Gastrocnemius medialis (tissue), 4 donors: Measurements from ENCODE around the gene PREPL.

Experiments
- POLR2A ChIP-seq, 2 donors: fragments of 450-650 bp; IDR thresholded peaks; one replicate each; pipeline ENCODE4 v1.6.1; 2017; ENCODE audit warnings: antibody characterized with exemption in 2 of 2, mild to moderate bottlenecking in 2 of 2, moderate library complexity in 2 of 2
- TF ChIP-seq, protein P1 (sequence below), 5 experiments: fragments of 450-650 bp in 3 of 5; fragments of 200-600 bp in 2 of 5; sonication (generic) in 2 of 5; IDR thresholded peaks in 4 of 5; conservative IDR thresholded peaks in 1 of 5; 1 replicate in 4 of 5; 2 replicates in 1 of 5; pipeline ENCODE4 v1.5.1; 2016 to 2019; ENCODE audit warnings: antibody characterized with exemption in 5 of 5, mild to moderate bottlenecking in 3 of 5, moderate library complexity in 3 of 5

DNA sequence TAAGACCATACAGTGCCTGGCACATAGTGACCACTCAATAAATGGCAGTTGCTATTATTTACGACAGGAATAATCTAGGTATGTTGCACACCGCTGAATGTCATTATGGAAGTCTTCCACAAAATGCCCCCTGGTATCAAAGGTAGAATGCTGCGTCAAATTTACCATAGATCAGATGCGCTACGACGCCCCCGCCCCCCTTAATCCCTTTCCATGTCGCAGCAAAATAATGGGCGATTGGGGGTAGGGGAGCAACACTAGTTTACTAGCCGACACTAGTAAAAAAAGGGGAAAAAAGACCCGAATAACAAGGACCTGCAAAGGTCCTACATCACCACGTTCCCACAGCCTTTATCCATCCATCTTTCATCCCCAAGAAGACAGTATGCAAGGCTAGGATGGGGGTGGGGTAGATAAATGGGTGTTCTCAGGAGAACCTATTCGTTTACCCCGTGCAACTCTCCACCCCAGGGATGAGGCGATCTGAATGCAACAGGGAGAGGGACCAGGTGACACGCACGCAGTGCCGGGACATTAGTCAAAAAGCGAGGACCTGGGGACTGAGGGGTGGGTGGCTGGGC lies 455 bp downstream of the PREPL start:
- TF ChIP-seq, protein P1, sequence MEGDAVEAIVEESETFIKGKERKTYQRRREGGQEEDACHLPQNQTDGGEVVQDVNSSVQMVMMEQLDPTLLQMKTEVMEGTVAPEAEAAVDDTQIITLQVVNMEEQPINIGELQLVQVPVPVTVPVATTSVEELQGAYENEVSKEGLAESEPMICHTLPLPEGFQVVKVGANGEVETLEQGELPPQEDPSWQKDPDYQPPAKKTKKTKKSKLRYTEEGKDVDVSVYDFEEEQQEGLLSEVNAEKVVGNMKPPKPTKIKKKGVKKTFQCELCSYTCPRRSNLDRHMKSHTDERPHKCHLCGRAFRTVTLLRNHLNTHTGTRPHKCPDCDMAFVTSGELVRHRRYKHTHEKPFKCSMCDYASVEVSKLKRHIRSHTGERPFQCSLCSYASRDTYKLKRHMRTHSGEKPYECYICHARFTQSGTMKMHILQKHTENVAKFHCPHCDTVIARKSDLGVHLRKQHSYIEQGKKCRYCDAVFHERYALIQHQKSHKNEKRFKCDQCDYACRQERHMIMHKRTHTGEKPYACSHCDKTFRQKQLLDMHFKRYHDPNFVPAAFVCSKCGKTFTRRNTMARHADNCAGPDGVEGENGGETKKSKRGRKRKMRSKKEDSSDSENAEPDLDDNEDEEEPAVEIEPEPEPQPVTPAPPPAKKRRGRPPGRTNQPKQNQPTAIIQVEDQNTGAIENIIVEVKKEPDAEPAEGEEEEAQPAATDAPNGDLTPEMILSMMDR (IDR thresholded peaks at IDR 0.05 in 4 of 5, conservative IDR thresholded peaks at IDR 0.05 in 1 of 5) = no peak
- no peak for TF ChIP-seq POLR2A (IDR thresholded peaks at IDR 0.05)
